Epithelial cell of esophagus (primary cell): ENCODE results near the gene PRPF19.

Source experiments
- DNase-seq: peaks from one replicate; pipeline ENCODE4 v3.0.0; 2010; ENCODE audit warnings: low read depth
- H3K4me3 ChIP-seq: 2 replicates; pipeline ENCODE4 v1.5.1; 2011; ENCODE audit warnings: mild to moderate bottlenecking, low read length, control low read depth
- TF ChIP-seq, protein P1 (sequence below): IDR thresholded peaks from 2 replicates; pipeline ENCODE4 v1.5.1; 2011; ENCODE audit warnings: low read depth, mild to moderate bottlenecking, low read length, control low read depth, inconsistent platforms; ENCODE audit not compliant: insufficient read depth; ENCODE audit errors: missing control alignments

PRPF19 gene

DNA sequence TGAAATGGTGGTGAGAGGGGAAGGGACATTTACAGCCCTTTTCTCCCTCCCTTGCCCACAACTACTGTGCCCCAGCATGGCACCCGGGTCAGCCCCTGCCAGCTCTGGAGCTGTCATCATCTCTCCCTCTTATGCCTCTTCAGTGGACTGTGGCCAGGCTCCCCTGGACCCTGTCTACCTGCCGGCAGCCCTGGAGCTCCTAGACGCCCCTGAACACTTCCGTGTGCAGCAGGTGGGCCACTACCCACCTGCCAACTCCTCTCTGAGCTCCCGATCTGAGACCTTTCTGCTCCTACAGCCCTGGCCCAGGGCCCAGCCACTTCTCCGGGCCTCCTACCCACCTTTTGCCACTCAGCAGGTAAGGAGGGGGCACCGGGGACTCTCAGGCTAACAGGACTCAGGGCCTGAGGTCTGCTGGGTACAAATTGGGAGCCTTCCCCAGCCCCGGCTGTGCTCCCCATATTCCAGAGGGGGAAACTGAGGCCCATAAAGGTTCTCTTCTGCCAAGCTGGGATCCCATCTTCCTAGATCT is 20.7 kb upstream of the PRPF19 start:
- no peak overlapping the region for H3K4me3 ChIP-seq
- DNase-seq, result no peak
- TF ChIP-seq, protein P1, sequence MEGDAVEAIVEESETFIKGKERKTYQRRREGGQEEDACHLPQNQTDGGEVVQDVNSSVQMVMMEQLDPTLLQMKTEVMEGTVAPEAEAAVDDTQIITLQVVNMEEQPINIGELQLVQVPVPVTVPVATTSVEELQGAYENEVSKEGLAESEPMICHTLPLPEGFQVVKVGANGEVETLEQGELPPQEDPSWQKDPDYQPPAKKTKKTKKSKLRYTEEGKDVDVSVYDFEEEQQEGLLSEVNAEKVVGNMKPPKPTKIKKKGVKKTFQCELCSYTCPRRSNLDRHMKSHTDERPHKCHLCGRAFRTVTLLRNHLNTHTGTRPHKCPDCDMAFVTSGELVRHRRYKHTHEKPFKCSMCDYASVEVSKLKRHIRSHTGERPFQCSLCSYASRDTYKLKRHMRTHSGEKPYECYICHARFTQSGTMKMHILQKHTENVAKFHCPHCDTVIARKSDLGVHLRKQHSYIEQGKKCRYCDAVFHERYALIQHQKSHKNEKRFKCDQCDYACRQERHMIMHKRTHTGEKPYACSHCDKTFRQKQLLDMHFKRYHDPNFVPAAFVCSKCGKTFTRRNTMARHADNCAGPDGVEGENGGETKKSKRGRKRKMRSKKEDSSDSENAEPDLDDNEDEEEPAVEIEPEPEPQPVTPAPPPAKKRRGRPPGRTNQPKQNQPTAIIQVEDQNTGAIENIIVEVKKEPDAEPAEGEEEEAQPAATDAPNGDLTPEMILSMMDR, result no peak

GRCh38 chr11:60926500-60926899 is 20.1 kb upstream of the PRPF19 start:
- no peak overlapping the region for H3K4me3 ChIP-seq
- DNase-seq, result no peak
- TF ChIP-seq, protein P1, result no peak

- no peak overlapping the region for H3K4me3 ChIP-seq
- TF ChIP-seq, protein P1, result no peak
- DNase-seq, result peak; percentile 95
Observed at GRCh38 chr11:60925868-60926267, 19.5 kb upstream of the PRPF19 start.

- peak; percentile 8 for DNase-seq
- TF ChIP-seq, protein P1, result no peak
- H3K4me3 ChIP-seq, result peak overlapping the region; percentile 68
Observed at GRCh38 chr11:60924906-60925853, 18.8 kb upstream of the PRPF19 start.

- DNase-seq, result peak; percentile 84
- H3K4me3 ChIP-seq, result peak within 1 kb of the TSS; percentile 68
Observed at GRCh38 chr11:60924110-60924905, 17.9 kb upstream of the PRPF19 start, which contains the start of gene TMEM132A. Gene TMEM132A, plus strand, starts transcription at chr11:60924460. Its CDS starts 174 bp downstream, at chr11:60924634.

DNA sequence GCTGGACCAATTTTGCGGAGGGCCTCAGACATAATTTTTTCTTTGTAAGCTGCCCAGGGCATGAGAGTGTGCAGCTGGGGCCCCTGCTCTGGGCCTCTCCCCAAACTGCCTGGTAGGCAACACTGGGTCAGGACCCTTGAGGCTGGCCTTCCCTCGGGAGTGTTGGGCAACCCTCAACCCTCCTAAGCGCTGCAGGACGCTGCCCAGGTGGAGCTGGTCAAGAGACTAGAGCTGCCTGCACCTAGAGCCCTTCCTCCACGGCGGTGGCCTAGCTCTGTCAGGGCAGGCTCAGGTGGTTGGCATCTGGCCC is 17.4 kb upstream of the PRPF19 start:
- no peak for DNase-seq
- peak overlapping the region; percentile 68 for H3K4me3 ChIP-seq
- TF ChIP-seq, protein P1, result no peak

More at GRCh38 chr11:60924110-60924905, 17.9 kb upstream of the PRPF19 start, which contains the start of gene TMEM132A:
- TF ChIP-seq, protein P1, result no peak
